Psoas muscle (tissue), 8 donors: Measurements from ENCODE around the gene SAPCD2. TPM values are rescaled to one million over a fixed set of nuclear protein-coding genes. Genes with fewer than 3 reads are reported as not detected.

Experiments
- ATAC-seq, 4 donors: fragments of 200-7000 bp; cut with Tn5 transposase; one replicate each; pipeline ENCODE4 v1.9.1; 2020; ENCODE audit warnings: moderate library complexity in 3 of 4, mild to moderate bottlenecking in 2 of 4
- DNase-seq, 2 donors: peaks; one replicate each; pipeline ENCODE4 v3.0.0-alpha.2; 2020
- H3K27ac ChIP-seq: fragments of 200-600 bp; one replicate; pipeline ENCODE4 v1.8.0; 2022
- H3K27me3 ChIP-seq, 3 donors: fragments of 200-600 bp in 1 of 3; one replicate each; pipeline versions ENCODE4 v1.6.1 to v1.8.0; 2013 to 2022; ENCODE audit warnings: low read length in 2 of 3, mild to moderate bottlenecking in 2 of 3, moderate library complexity in 1 of 3; ENCODE audit not compliant: insufficient read depth in 3 of 3
- H3K36me3 ChIP-seq, 2 donors: fragments of 200-600 bp in 1 of 2; one replicate each; pipeline versions ENCODE4 v1.6.1 to v1.8.0; 2013 to 2022; ENCODE audit warnings: low read depth in 1 of 2, mild to moderate bottlenecking in 1 of 2, moderate library complexity in 1 of 2; ENCODE audit not compliant: insufficient read depth in 1 of 2
- H3K4me1 ChIP-seq: fragments of 200-600 bp; one replicate; pipeline ENCODE4 v1.8.0; 2022
- H3K4me3 ChIP-seq: fragments of 200-600 bp; one replicate; pipeline ENCODE4 v1.8.0; 2022; ENCODE audit warnings: mild to moderate bottlenecking
- H3K9me3 ChIP-seq: fragments of 200-600 bp; one replicate; pipeline ENCODE4 v1.8.0; 2022
- CTCF ChIP-seq: fragments of 200-600 bp; IDR thresholded peaks from one replicate; pipeline ENCODE4 v1.8.0; 2022; ENCODE audit warnings: antibody characterized with exemption
- WGBS, 3 donors: extraction: QIAGEN DNeasy Blood & Tissue Kit; methylation state at CpG; one replicate each; pipeline versions ENCODE4 v1.1.6 to v1.1.7; 2013; 5-methylcytosine and 5-hydroxymethylcytosine counted together
- intact Hi-C, 2 donors: fragments of 100-400 bp; cut with DNase I; formaldehyde crosslinking; loops; one replicate each; pipeline versions ENCODE4 v1.11.0 to v1.14.2; 2022
- polyA plus RNA-seq, 3 donors: library from polyadenylated mRNA; stranded (reverse); fragments of 200-250 nt; gene quantifications; one replicate each; pipeline ENCODE4 v1.2.3, GENCODE V29; 2013
- total RNA-seq, 4 donors: library from RNA; stranded (reverse); fragmentation: NEBNext Ultra II Directional in 2 of 4; extraction: Animal tissue kit (Norgen Biotek cat#: 25700) in 2 of 4; gene quantifications; one replicate each; pipeline versions ENCODE4 v1.2.1 to v1.2.4, GENCODE V29; 2021 to 2023
- donor health status: healthy with polysubstance abuse.
- donor health status: DM: no; HTN: no; CAD: no; lungs with moderate emphysema.
- donor health status: Bipolar disorder and iron deficiency.
- donor health status: healthy.
- donor health status: DM: yes; HTN: yes; CAD: no.
- donor health status: DM: no; HTN: no; CAD: no.
- donor health status: DM: no; HTN: no; CAD: no.
- donor health status: DM: yes; HTN: yes; CAD: no.

SAPCD2 gene
- total and polyA plus RNA-seq, 7 donors: 0.10 to 0.22 (median 0.15) TPM; not detected in 1

- intact Hi-C loops: no loop called here
- no peak overlapping the region for H3K27ac ChIP-seq
- DNase-seq: no peak
These were observed 29.2 kb downstream of the SAPCD2 start for GRCh38 chr9:137041124-137041523.

GRCh38 chr9:137040568-137040967 lies 29.8 kb downstream of the SAPCD2 start:
- 85 to 88% (median 85%) methylated on average over 19 to 23 of the region's 23 CpGs for WGBS, 3 donors

More at GRCh38 chr9:137041124-137041523, 29.2 kb downstream of the SAPCD2 start:
- H3K4me3 ChIP-seq: no peak overlapping the region
- 63 to 69% (median 66%) methylated on average over 15 to 16 of the region's 16 CpGs for WGBS, 3 donors
- H3K4me1 ChIP-seq: peaks cover 10% of the 10 kb centered on the region
- no peaks in the 10 kb centered on the region for H3K9me3 ChIP-seq
- ATAC-seq: no peak
- peaks cover 0 to 23% (median 0%) of the 10 kb centered on the region in 3 donors for H3K27me3 ChIP-seq
- peaks cover 0 to 12% of the 10 kb centered on the region in 2 donors for H3K36me3 ChIP-seq
- no peak for TF ChIP-seq CTCF

GRCh38 chr9:137039611-137040366 lies 30.6 kb downstream of the SAPCD2 start:
- Histone ChIP-seq H3K4me3 (no peak overlapping the region), H3K27me3 (peaks cover 0 to 16% (median 0%) of the 10 kb centered on the region in 3 donors), H3K4me1 (peaks cover 5% of the 10 kb centered on the region), H3K27ac (no peak overlapping the region), H3K36me3 (peaks cover 0 to 12% of the 10 kb centered on the region in 2 donors), H3K9me3 (no peaks in the 10 kb centered on the region)
- TF ChIP-seq CTCF: no peak
- no peak for ATAC-seq
- WGBS, 3 donors: 90 to 91% (median 90%) methylated on average over 28 to 32 of the region's 32 CpGs
- intact Hi-C loops: no loop called here
- no peak for DNase-seq

More at GRCh38 chr9:137040568-137040967, 29.8 kb downstream of the SAPCD2 start:
- ATAC-seq (no peak), DNase-seq (no peak)
- H3K27ac ChIP-seq: no peak overlapping the region
- peaks cover 0 to 12% of the 10 kb centered on the region in 2 donors for H3K36me3 ChIP-seq
- no peak overlapping the region for H3K4me3 ChIP-seq
- peaks cover 8% of the 10 kb centered on the region for H3K4me1 ChIP-seq
- no peak for TF ChIP-seq CTCF
- intact Hi-C loops: no loop called here
- H3K9me3 ChIP-seq: no peaks in the 10 kb centered on the region
- H3K27me3 ChIP-seq: peaks cover 0 to 20% (median 0%) of the 10 kb centered on the region in 3 donors

- intact Hi-C loops: no loop called here
- peaks cover 6% of the 10 kb centered on the region for H3K4me1 ChIP-seq
- peaks cover 0 to 12% of the 10 kb centered on the region in 2 donors for H3K36me3 ChIP-seq
- no peak for TF ChIP-seq CTCF
- ATAC-seq (no peak), DNase-seq (no peak)
- no peak overlapping the region for H3K27ac ChIP-seq
- H3K9me3 ChIP-seq: no peaks in the 10 kb centered on the region
- WGBS, 3 donors: 86 to 89% (median 87%) methylated on average over 9 of the region's 9 CpGs
- H3K4me3 ChIP-seq: no peak overlapping the region
- H3K27me3 ChIP-seq: peaks cover 0 to 12% (median 0%) of the 10 kb centered on the region in 3 donors
These were observed 31.4 kb downstream of the SAPCD2 start for GRCh38 chr9:137038916-137039315.
